ENCODE results near the gene ACSL5. TPM values are rescaled to one million over a fixed set of nuclear protein-coding genes. Genes with fewer than 3 reads are reported as not detected.

The ACSL5 gene
- total and polyA plus RNA-seq, 2 of the 8 experiments (the other 6 are each of a cell fraction or from before 2014, with no cell fraction given) = not detected

- TF ChIP-seq SUZ12 (IDR thresholded peaks at IDR 0.05; ENCODE audit: low read length) (no peak), CEBPB (IDR thresholded peaks at IDR 0.05; ENCODE audit: low read depth, low read length) (no peak), SP2 (IDR thresholded peaks at IDR 0.05; ENCODE audit: low read length) (no peak), ASH2L (IDR thresholded peaks at IDR 0.05; ENCODE audit: low read length) (no peak), SIRT6 (IDR thresholded peaks at IDR 0.05; ENCODE audit: low read length) (no peak), FOSL1 (IDR thresholded peaks at IDR 0.05; ENCODE audit: insufficient read depth, low read depth, low read length) (no peak), JUND (IDR thresholded peaks at IDR 0.05; ENCODE audit: low read length) (no peak)
These were observed 86.5 kb downstream of the ACSL5 start (continued) for GRCh38 chr10:112460366-112460765.
